Measurements from ENCODE around the gene ARSI.
A peak's percentile ranks its signal among the peaks of the same experiment; 100 is the strongest.

ARSI gene

DNA sequence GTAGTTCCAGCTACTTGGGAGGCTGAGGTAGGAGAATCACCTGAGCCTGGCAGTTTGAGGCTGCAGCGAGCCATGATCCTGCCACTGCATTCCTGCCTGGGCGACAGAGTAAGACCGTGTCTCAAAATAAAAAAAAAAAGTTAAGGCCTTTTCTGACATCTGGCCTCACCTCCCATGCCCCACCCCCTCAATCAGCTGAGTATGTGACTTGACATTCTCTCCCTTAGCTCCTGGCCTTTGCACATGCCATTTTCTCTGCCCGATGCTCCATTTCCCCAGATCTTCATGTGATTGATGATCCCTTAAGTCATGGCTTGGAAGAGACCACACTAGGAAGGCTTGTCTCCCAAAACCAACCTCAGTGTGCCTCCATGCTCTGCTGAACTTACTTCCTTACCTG is 37.1 kb upstream of the ARSI start:
- CTCF ChIA-PET: interaction anchor here (0.8 to 2.1 kb wide), 2 partner anchors 9 to 68 kb away, joined by 3 to 4 read pairs; no protein-coding TSS in a partner anchor
- H3K36me3 ChIP-seq (ENCODE audit: control insufficient read depth in 2 of 2, insufficient read depth in 1 of 2, low read length in 2 of 2): no peaks in the 10 kb centered on the region
- no peak overlapping the region for H3K27ac ChIP-seq (ENCODE audit: extremely low read depth, low read depth, low read length)
- no peak overlapping the region for H3K4me3 ChIP-seq (ENCODE audit: low read depth, low read length)
- POLR2A ChIA-PET: no interaction called here
- TF ChIP-seq ZNF792 (tag by site-specific recombination; IDR thresholded peaks at IDR 0.05): no peak
- peak; percentile 62 for TF ChIP-seq ZNF623 (tag by site-specific recombination; IDR thresholded peaks at IDR 0.05)
- H3K4me1 ChIP-seq (ENCODE audit: control insufficient read depth, insufficient read depth, low read length): no peaks in the 10 kb centered on the region
- no peaks in the 10 kb centered on the region for H3K9me3 ChIP-seq (ENCODE audit: control insufficient read depth, insufficient read depth, low read depth, low read length)

DNA sequence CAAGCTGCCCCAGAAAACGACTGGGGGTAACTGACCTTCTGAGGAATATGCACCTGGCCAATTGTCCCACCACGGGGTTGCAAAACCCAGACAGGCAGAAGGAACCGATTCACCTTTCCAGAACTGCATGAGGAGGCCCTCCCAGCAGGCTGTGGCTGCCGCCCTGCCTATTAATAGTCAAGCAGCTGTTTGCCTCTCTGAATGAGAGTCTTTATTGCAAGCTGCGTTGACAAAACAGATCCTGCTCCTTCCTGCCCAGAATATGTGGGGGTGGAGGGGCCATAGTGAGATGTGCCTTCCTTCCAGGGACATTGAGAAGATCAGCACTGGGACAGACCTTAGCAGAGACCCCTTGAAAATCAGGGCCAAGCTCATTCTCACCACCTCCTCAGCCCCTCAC is 36.5 kb upstream of the ARSI start:
- H3K27ac ChIP-seq (ENCODE audit: extremely low read depth, low read depth, low read length): no peak overlapping the region
- no peaks in the 10 kb centered on the region for H3K9me3 ChIP-seq (ENCODE audit: control insufficient read depth, insufficient read depth, low read depth, low read length)
- POLR2A ChIA-PET: no interaction called here
- TF ChIP-seq ZNF423 (tag by site-specific recombination; IDR thresholded peaks at IDR 0.05) (no peak), ZNF626 (tag by site-specific recombination; IDR thresholded peaks at IDR 0.05) (no peak), ZNF600 (tag by site-specific recombination; IDR thresholded peaks at IDR 0.05) (no peak), MZF1 (tag by site-specific recombination; IDR thresholded peaks at IDR 0.05; ENCODE audit: borderline replicate concordance) (no peak), ZEB2 (tag by site-specific recombination; IDR thresholded peaks at IDR 0.05) (no peak), ZBTB1 (tag by site-specific recombination; IDR thresholded peaks at IDR 0.05) (no peak)
- no peaks in the 10 kb centered on the region for H3K4me1 ChIP-seq (ENCODE audit: control insufficient read depth, insufficient read depth, low read length)
- no peak overlapping the region for H3K4me3 ChIP-seq (ENCODE audit: low read depth, low read length)
- CTCF ChIA-PET: interaction anchor here (0.8 to 2.1 kb wide), 2 partner anchors 10 to 67 kb away, joined by 3 to 4 read pairs; no protein-coding TSS in a partner anchor
- H3K36me3 ChIP-seq (ENCODE audit: control insufficient read depth in 2 of 2, insufficient read depth in 1 of 2, low read length in 2 of 2): no peaks in the 10 kb centered on the region

DNA sequence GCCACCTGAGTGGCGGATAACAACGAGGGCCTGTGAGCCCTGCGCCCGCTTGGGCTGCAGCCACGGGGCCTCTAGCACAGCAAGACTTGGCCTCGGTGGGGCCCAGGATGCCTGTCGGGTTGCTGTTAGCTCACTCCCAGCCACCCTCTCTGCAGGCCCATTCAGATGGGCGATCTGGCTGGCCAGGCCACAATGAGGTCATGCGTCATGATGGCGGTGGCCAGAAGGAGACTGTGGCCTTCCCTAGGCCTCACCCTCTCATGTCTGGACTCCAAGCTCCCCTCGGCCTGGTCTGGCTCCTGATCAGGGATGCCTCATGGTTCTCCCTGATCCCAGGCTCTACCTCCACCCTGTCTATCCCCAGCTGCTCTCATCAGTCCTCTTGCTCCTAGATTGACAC is 35.8 kb upstream of the ARSI start:
- Histone ChIP-seq H3K27ac (ENCODE audit: extremely low read depth, low read depth, low read length) (no peak overlapping the region), H3K4me1 (ENCODE audit: control insufficient read depth, insufficient read depth, low read length) (no peaks in the 10 kb centered on the region), H3K36me3 (ENCODE audit: control insufficient read depth in 2 of 2, insufficient read depth in 1 of 2, low read length in 2 of 2) (no peaks in the 10 kb centered on the region), H3K4me3 (ENCODE audit: low read depth, low read length) (no peak overlapping the region), H3K9me3 (ENCODE audit: control insufficient read depth, insufficient read depth, low read depth, low read length) (no peaks in the 10 kb centered on the region)
- ChIA-PET POLR2A (no interaction called here), CTCF (interaction anchor here (2.1 kb wide), 1 partner anchor 10 kb away, joined by 4 read pairs; no protein-coding TSS in a partner anchor)
- TF ChIP-seq ZNF214 (tag by site-specific recombination; IDR thresholded peaks at IDR 0.05; ENCODE audit: borderline replicate concordance): no peak
- no peak for TF ChIP-seq ZNF785 (tag by site-specific recombination; IDR thresholded peaks at IDR 0.05)
- no peak for TF ChIP-seq SP2 (tag by site-specific recombination; IDR thresholded peaks at IDR 0.05)
- TF ChIP-seq, protein P1, sequence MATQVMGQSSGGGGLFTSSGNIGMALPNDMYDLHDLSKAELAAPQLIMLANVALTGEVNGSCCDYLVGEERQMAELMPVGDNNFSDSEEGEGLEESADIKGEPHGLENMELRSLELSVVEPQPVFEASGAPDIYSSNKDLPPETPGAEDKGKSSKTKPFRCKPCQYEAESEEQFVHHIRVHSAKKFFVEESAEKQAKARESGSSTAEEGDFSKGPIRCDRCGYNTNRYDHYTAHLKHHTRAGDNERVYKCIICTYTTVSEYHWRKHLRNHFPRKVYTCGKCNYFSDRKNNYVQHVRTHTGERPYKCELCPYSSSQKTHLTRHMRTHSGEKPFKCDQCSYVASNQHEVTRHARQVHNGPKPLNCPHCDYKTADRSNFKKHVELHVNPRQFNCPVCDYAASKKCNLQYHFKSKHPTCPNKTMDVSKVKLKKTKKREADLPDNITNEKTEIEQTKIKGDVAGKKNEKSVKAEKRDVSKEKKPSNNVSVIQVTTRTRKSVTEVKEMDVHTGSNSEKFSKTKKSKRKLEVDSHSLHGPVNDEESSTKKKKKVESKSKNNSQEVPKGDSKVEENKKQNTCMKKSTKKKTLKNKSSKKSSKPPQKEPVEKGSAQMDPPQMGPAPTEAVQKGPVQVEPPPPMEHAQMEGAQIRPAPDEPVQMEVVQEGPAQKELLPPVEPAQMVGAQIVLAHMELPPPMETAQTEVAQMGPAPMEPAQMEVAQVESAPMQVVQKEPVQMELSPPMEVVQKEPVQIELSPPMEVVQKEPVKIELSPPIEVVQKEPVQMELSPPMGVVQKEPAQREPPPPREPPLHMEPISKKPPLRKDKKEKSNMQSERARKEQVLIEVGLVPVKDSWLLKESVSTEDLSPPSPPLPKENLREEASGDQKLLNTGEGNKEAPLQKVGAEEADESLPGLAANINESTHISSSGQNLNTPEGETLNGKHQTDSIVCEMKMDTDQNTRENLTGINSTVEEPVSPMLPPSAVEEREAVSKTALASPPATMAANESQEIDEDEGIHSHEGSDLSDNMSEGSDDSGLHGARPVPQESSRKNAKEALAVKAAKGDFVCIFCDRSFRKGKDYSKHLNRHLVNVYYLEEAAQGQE (tag by site-specific recombination; IDR thresholded peaks at IDR 0.05): no peak
- TF ChIP-seq, protein P2, sequence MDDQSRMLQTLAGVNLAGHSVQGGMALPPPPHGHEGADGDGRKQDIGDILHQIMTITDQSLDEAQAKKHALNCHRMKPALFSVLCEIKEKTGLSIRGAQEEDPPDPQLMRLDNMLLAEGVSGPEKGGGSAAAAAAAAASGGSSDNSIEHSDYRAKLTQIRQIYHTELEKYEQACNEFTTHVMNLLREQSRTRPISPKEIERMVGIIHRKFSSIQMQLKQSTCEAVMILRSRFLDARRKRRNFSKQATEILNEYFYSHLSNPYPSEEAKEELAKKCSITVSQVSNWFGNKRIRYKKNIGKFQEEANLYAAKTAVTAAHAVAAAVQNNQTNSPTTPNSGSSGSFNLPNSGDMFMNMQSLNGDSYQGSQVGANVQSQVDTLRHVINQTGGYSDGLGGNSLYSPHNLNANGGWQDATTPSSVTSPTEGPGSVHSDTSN (CRISPR knock-in tag; IDR thresholded peaks at IDR 0.05): no peak
- TF ChIP-seq ZNF514 (tag by site-specific recombination; IDR thresholded peaks at IDR 0.05): no peak
- no peak for TF ChIP-seq ZBTB21 (tag by site-specific recombination; IDR thresholded peaks at IDR 0.05)
- TF ChIP-seq, protein P3, sequence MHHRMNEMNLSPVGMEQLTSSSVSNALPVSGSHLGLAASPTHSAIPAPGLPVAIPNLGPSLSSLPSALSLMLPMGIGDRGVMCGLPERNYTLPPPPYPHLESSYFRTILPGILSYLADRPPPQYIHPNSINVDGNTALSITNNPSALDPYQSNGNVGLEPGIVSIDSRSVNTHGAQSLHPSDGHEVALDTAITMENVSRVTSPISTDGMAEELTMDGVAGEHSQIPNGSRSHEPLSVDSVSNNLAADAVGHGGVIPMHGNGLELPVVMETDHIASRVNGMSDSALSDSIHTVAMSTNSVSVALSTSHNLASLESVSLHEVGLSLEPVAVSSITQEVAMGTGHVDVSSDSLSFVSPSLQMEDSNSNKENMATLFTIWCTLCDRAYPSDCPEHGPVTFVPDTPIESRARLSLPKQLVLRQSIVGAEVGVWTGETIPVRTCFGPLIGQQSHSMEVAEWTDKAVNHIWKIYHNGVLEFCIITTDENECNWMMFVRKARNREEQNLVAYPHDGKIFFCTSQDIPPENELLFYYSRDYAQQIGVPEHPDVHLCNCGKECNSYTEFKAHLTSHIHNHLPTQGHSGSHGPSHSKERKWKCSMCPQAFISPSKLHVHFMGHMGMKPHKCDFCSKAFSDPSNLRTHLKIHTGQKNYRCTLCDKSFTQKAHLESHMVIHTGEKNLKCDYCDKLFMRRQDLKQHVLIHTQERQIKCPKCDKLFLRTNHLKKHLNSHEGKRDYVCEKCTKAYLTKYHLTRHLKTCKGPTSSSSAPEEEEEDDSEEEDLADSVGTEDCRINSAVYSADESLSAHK (tag by site-specific recombination; IDR thresholded peaks at IDR 0.05): no peak
- no peak for TF ChIP-seq REPIN1 (tag by site-specific recombination; IDR thresholded peaks at IDR 0.05; ENCODE audit: low read depth)
- no peak for TF ChIP-seq ZBTB1 (tag by site-specific recombination; IDR thresholded peaks at IDR 0.05)
- TF ChIP-seq BCL11B (tag by site-specific recombination; IDR thresholded peaks at IDR 0.05; ENCODE audit: low read depth): no peak
- TF ChIP-seq KLF8 (tag by site-specific recombination; IDR thresholded peaks at IDR 0.05): no peak
- no peak for TF ChIP-seq ZNF555 (tag by site-specific recombination; conservative IDR thresholded peaks at IDR 0.05)
- TF ChIP-seq ZNF37A (tag by site-specific recombination; IDR thresholded peaks at IDR 0.05): no peak
- no peak for TF ChIP-seq ZBTB20 (tag by site-specific recombination; IDR thresholded peaks at IDR 0.05)
- TF ChIP-seq ZNF621 (tag by site-specific recombination; IDR thresholded peaks at IDR 0.05): no peak
- TF ChIP-seq ZNF19 (tag by site-specific recombination; IDR thresholded peaks at IDR 0.05; ENCODE audit: low read depth): no peak

Measured in HEK293 (cell line).